HCT116 (cell line): Measurements from ENCODE around the gene UAP1L1.

Experiments used
- ATF3 ChIP-seq: IDR thresholded peaks from 2 replicates; pipeline ENCODE4 v1.6.1; 2012
- CEBPB ChIP-seq: IDR thresholded peaks from 2 replicates; pipeline ENCODE4 v1.6.1; 2012; ENCODE audit warnings: low read depth
- EZH2 ChIP-seq: fragments of 200-600 bp; sonication (generic); IDR thresholded peaks from 2 replicates; pipeline ENCODE4 v1.6.1; 2017; ENCODE audit warnings: antibody characterized with exemption, mixed run types
- EZH2phosphoT487 ChIP-seq: fragments of 200-600 bp; IDR thresholded peaks from 2 replicates; pipeline ENCODE4 v1.6.1; 2018; ENCODE audit warnings: antibody characterized with exemption, borderline replicate concordance
- POLR2AphosphoS5 ChIP-seq: IDR thresholded peaks from 2 replicates; pipeline ENCODE4 v1.6.1; 2011; ENCODE audit warnings: mild to moderate bottlenecking, low read depth, low read length, moderate library complexity
- RAD21 ChIP-seq: IDR thresholded peaks from 2 replicates; pipeline ENCODE4 v1.6.1; 2012; ENCODE audit warnings: low read depth, mild to moderate bottlenecking
- REST ChIP-seq: IDR thresholded peaks from 2 replicates; pipeline ENCODE4 v1.6.1; 2012; ENCODE audit warnings: low read depth
- TF ChIP-seq, protein P1 (sequence below), 3 experiments: fragments of 200-600 bp in 1 of 3; sonication (generic) in 1 of 3; IDR thresholded peaks in 2 of 3; conservative IDR thresholded peaks in 1 of 3; 2 replicates each; pipeline ENCODE4 v1.5.1; 2012 to 2017; ENCODE audit warnings: low read depth in 2 of 3, low read length in 2 of 3, antibody characterized with exemption in 1 of 3, borderline replicate concordance in 1 of 3, control low read depth in 1 of 3, mild to moderate bottlenecking in 1 of 3, mixed read lengths in 1 of 3, mixed run types in 1 of 3, moderate library complexity in 1 of 3; ENCODE audit not compliant: insufficient read depth in 1 of 3

DNA sequence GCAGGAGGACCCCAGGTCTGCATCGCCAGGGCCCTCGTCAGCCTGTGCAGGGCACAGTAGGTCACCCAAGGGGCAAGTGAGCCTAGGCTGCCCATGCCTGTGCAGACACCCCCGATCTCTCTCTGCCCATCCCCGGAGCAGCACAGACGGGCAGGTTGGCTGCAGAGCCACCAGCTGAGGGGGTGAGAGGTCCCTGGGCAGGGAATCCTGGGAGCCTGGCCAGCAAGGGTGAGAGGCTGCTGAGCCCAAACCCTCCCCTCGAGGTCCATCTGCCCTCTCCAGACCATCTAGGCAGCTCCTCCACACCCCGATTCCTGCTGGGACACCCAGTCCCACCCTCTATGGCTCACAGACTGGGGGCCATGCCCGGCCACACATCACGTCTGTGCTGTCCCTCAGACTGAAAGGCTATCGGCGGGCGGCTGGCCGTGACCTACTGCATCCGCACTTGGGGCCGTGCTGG, 40.0 kb downstream of the UAP1L1 start:
- TF ChIP-seq, protein P1, sequence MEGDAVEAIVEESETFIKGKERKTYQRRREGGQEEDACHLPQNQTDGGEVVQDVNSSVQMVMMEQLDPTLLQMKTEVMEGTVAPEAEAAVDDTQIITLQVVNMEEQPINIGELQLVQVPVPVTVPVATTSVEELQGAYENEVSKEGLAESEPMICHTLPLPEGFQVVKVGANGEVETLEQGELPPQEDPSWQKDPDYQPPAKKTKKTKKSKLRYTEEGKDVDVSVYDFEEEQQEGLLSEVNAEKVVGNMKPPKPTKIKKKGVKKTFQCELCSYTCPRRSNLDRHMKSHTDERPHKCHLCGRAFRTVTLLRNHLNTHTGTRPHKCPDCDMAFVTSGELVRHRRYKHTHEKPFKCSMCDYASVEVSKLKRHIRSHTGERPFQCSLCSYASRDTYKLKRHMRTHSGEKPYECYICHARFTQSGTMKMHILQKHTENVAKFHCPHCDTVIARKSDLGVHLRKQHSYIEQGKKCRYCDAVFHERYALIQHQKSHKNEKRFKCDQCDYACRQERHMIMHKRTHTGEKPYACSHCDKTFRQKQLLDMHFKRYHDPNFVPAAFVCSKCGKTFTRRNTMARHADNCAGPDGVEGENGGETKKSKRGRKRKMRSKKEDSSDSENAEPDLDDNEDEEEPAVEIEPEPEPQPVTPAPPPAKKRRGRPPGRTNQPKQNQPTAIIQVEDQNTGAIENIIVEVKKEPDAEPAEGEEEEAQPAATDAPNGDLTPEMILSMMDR (IDR thresholded peaks at IDR 0.05 in 2 of 3, conservative IDR thresholded peaks at IDR 0.05 in 1 of 3; ENCODE audit: borderline replicate concordance in 1 of 3, insufficient read depth in 1 of 3, low read depth in 2 of 3, low read length in 2 of 3): no peak
- TF ChIP-seq RAD21: no peak
- TF ChIP-seq ATF3: no peak
- TF ChIP-seq REST: no peak
- TF ChIP-seq EZH2: no peak
- no peak for TF ChIP-seq CEBPB
- no peak for TF ChIP-seq POLR2AphosphoS5
- TF ChIP-seq EZH2phosphoT487: no peak
